Left ventricle myocardium inferior (tissue), 1 donor: ENCODE measurements around the gene PIANP. TPM values are rescaled to one million over a fixed set of nuclear protein-coding genes. Genes with fewer than 3 reads are reported as not detected.

ENCODE experiments used
- DNase-seq: peaks from one replicate; pipeline ENCODE4 v3.0.0-alpha.2; 2020
- H3K27ac ChIP-seq: fragments of 200-600 bp; replicated peaks from 2 replicates; pipeline ENCODE4 v1.8.0; 2021
- H3K27me3 ChIP-seq: fragments of 200-600 bp; 2 replicates; pipeline ENCODE4 v1.8.0; 2021; ENCODE audit warnings: low read depth
- H3K36me3 ChIP-seq: fragments of 200-600 bp; 2 replicates; pipeline ENCODE4 v1.8.0; 2021
- H3K4me1 ChIP-seq: fragments of 200-600 bp; 2 replicates; pipeline ENCODE4 v1.8.0; 2021
- H3K4me3 ChIP-seq: fragments of 200-600 bp; 2 replicates; pipeline ENCODE4 v1.8.0; 2021; ENCODE audit warnings: mild to moderate bottlenecking, moderate library complexity
- H3K9me3 ChIP-seq: fragments of 200-600 bp; replicated peaks from 2 replicates; pipeline ENCODE4 v1.8.0; 2021
- intact Hi-C: fragments of 100-400 bp; cut with micrococcal nuclease; formaldehyde crosslinking; loops from one replicate; pipeline ENCODE4 v1.11.0; 2022
- total RNA-seq: library from RNA; stranded (reverse); fragmentation: NEBNext Ultra II Directional; extraction: Animal tissue kit (Norgen Biotek cat#: 25700); gene quantifications from one replicate; pipeline ENCODE4 v1.2.1, GENCODE V29; 2021
- TF ChIP-seq, protein P1 (sequence below): fragments of 200-600 bp; IDR thresholded peaks from 2 replicates; pipeline ENCODE4 v1.8.0; 2021; ENCODE audit warnings: antibody characterized with exemption, mild to moderate bottlenecking, borderline replicate concordance
- donor health status: DM: no; HTN: yes; CAD: no; lungs with severe emphysema.

Gene PIANP
- total RNA-seq, 1 donor from 2014 or later: 0.41 TPM

DNA sequence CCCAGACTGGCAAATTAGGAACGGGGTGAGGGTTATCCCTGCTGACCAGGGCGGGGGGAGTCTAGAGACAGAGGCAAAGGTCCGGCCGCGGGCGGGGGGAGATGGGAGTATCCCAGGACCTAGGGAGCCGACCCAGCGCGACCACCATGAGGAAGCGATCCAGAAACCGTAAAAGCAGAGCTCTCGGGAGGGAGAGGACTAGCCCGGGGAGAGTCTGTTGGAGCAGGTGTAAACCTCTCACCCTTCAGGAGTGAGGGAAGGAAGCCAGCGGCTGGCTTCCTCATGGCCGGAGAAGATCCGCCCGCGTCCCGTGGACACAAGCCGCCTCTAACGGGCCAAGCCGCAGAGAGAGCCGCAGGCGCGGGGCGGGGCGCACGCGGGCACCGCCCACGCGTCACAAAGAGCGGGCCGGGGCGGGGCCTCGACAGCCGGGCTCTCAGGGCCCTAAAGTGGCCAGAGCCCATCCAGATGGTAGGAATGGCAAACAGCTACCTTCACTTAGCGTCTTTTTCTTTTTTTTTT is 53.5 kb downstream of the PIANP start, which contains the start of gene ACRBP:
Gene ACRBP, minus strand, starts transcription at position 350 of the 522 bp plus-strand sequence. Its CDS starts 66 bp downstream, at position 284.
- peaks cover 15% of the 10 kb centered on the region for H3K4me1 ChIP-seq
- H3K27ac ChIP-seq: peak within 1 kb of the TSS; percentile 60

DNA sequence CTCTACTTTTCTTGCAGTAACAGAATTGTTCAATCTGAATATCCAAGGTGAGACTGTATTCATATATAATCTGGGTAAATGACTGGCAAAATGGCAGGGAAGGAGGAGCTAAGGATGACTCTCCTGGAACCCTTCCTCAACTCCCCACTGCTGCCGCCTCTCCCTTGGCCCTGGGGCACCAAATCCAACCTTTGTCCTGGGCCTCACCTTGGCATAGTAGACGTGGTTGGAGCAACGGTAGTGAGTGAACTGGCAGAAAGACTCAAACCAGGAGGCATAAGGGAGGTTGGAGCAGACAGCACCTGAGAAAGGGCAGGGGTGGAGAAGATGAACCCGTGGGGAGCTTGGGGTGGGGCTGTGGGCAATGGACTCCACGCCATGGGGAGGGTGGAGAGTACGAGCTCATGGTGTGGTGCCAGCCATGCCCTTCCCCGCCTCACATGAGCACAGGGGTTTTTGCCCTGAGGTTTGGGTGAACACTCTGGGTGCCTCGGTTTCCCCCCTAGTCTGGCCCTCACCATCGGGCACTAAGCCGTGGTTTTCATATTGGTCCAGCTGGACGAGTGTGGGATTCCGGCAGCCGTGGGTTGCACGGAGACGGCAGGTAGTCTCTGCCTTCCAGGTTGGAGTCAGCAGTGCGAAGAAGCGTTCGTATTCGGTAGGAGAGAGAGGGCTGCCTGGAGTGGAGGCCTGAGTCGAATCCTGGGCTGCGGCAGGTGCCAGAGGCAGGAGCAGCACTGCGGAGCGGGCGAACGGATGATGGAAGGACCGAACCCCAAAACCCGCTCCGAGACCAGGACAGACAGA is 54.1 kb downstream of the PIANP start:
- H3K36me3 ChIP-seq: peaks cover 29% of the 10 kb centered on the region
- TF ChIP-seq, protein P1, sequence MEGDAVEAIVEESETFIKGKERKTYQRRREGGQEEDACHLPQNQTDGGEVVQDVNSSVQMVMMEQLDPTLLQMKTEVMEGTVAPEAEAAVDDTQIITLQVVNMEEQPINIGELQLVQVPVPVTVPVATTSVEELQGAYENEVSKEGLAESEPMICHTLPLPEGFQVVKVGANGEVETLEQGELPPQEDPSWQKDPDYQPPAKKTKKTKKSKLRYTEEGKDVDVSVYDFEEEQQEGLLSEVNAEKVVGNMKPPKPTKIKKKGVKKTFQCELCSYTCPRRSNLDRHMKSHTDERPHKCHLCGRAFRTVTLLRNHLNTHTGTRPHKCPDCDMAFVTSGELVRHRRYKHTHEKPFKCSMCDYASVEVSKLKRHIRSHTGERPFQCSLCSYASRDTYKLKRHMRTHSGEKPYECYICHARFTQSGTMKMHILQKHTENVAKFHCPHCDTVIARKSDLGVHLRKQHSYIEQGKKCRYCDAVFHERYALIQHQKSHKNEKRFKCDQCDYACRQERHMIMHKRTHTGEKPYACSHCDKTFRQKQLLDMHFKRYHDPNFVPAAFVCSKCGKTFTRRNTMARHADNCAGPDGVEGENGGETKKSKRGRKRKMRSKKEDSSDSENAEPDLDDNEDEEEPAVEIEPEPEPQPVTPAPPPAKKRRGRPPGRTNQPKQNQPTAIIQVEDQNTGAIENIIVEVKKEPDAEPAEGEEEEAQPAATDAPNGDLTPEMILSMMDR: no peak
- H3K27me3 ChIP-seq: no peaks in the 10 kb centered on the region
- DNase-seq: no peak
- H3K4me3 ChIP-seq: peak overlapping the region; percentile 65
- intact Hi-C loops: no loop called here
- H3K27ac ChIP-seq: peak overlapping the region; percentile 60
- peaks cover 15% of the 10 kb centered on the region for H3K4me1 ChIP-seq
- H3K9me3 ChIP-seq: peaks cover 12% of the 10 kb centered on the region

More for the DNA sequence above, 53.5 kb downstream of the PIANP start, which contains the start of gene ACRBP:
- H3K9me3 ChIP-seq: peaks cover 12% of the 10 kb centered on the region
- DNase-seq: peak; percentile 85
- H3K4me3 ChIP-seq: peak within 1 kb of the TSS; percentile 65
- intact Hi-C loops: no loop called here
- no peaks in the 10 kb centered on the region for H3K27me3 ChIP-seq
- peaks cover 35% of the 10 kb centered on the region for H3K36me3 ChIP-seq
- TF ChIP-seq, protein P1: no peak

DNA sequence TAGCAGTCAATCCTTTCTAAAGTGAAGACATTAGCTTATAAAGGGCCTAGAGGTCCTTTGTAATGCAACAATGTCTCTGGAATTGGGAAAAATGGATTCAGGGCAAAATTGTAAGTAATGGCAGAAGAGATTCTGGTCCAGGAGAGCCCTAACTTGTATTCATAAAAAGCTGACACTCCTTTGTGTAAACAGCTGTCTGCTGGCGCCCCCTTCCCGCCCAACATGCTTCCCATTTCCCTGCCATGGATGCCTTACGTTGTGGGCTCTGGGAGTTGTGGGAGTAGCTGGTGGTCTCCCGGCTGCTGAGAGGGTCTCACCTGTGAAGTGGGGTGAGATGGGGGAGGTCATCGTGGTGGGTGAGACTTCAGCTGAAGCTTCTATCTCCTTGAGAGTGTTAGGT is 55.7 kb downstream of the PIANP start:
- intact Hi-C loops: no loop called here
- no peak for DNase-seq
- peak overlapping the region; percentile 41 for H3K27ac ChIP-seq
- peaks cover 12% of the 10 kb centered on the region for H3K9me3 ChIP-seq
- no peaks in the 10 kb centered on the region for H3K27me3 ChIP-seq
- no peak overlapping the region for H3K4me3 ChIP-seq
- TF ChIP-seq, protein P1: peak; percentile 22
- H3K36me3 ChIP-seq: peaks cover 14% of the 10 kb centered on the region
- peaks cover 15% of the 10 kb centered on the region for H3K4me1 ChIP-seq

DNA sequence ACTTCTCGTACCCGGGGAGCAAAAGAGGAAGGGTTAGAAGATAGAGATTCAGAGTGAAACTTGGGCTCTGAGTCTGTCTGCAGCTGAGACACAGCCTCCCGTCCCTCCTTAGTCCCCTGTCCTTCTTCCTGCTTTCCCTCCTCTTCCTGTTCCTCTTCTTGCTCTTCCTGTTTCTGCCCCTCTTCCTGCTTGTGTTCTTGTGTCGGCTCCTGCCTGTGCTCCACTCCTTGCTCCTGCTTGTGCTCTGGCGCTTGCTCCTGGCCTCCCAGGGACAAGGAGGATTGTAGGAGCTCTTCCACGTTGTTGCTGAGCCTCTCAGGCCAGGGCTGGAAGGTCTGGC is 56.4 kb downstream of the PIANP start:
- no peaks in the 10 kb centered on the region for H3K27me3 ChIP-seq
- H3K36me3 ChIP-seq: peaks cover 12% of the 10 kb centered on the region
- H3K4me1 ChIP-seq: peaks cover 15% of the 10 kb centered on the region
- peaks cover 12% of the 10 kb centered on the region for H3K9me3 ChIP-seq
- TF ChIP-seq, protein P1: no peak
- peak overlapping the region; percentile 41 for H3K27ac ChIP-seq
- intact Hi-C loops: no loop called here
- no peak for DNase-seq
- no peak overlapping the region for H3K4me3 ChIP-seq

Other genes with a start within 250 kb of the PIANP start
- 16.4 TPM for gene TAPBPL, start 248.8 kb downstream of the PIANP start, total RNA-seq
- 4.2 TPM for gene VAMP1, start 230.1 kb downstream of the PIANP start, total RNA-seq
- gene MRPL51, start 207.6 kb downstream of the PIANP start, total RNA-seq: 235 TPM
- gene NCAPD2, start 206.7 kb downstream of the PIANP start, total RNA-seq: 9.2 TPM
- gene GAPDH, start 166.3 kb downstream of the PIANP start, total RNA-seq: 4,161 TPM
- 14.4 TPM for gene IFFO1, start 144.8 kb downstream of the PIANP start, total RNA-seq
- 15.3 TPM for gene NOP2, start 132.5 kb downstream of the PIANP start, total RNA-seq
- 151 TPM for gene CHD4, start 93.4 kb downstream of the PIANP start, total RNA-seq
- gene LPAR5, start 64.9 kb downstream of the PIANP start, total RNA-seq: 7.0 TPM
- gene ACRBP, start 53.4 kb downstream of the PIANP start, total RNA-seq: 1.4 TPM
- gene ING4, start 37.7 kb downstream of the PIANP start, total RNA-seq: 23.2 TPM
- gene ZNF384, start 11.4 kb downstream of the PIANP start, total RNA-seq: 26.5 TPM
- gene COPS7A, start 23.2 kb upstream of the PIANP start, total RNA-seq: 73.2 TPM
- gene MLF2, start 52.3 kb upstream of the PIANP start, total RNA-seq: 153 TPM
- 104 TPM for gene PTMS, start 65.5 kb upstream of the PIANP start, total RNA-seq
- gene LAG3, start 71.7 kb upstream of the PIANP start, total RNA-seq: not detected
- 7.4 TPM for gene CD4, start 88.7 kb upstream of the PIANP start, total RNA-seq
- 6.5 TPM for gene GPR162, start 121.0 kb upstream of the PIANP start, total RNA-seq
- gene P3H3, start 127.6 kb upstream of the PIANP start, total RNA-seq: 17.5 TPM
- 7.5 TPM for gene GNB3, start 140.1 kb upstream of the PIANP start, total RNA-seq
- 0.55 TPM for gene CDCA3, start 150.5 kb upstream of the PIANP start, total RNA-seq
- 73.6 TPM for gene USP5, start 151.3 kb upstream of the PIANP start, total RNA-seq
- gene TPI1, start 166.7 kb upstream of the PIANP start, total RNA-seq: 753 TPM
- 3.2 TPM for gene SPSB2, start 172.5 kb upstream of the PIANP start, total RNA-seq
- 11.6 TPM for gene LRRC23, start 204.0 kb upstream of the PIANP start, total RNA-seq
- gene ENO2, start 213.8 kb upstream of the PIANP start, total RNA-seq: 14.8 TPM
- 71.4 TPM for gene ATN1, start 227.1 kb upstream of the PIANP start, total RNA-seq
- gene RNU7-1, start 243.0 kb upstream of the PIANP start, total RNA-seq: not detected
- 227 TPM for gene C12orf57, start 243.2 kb upstream of the PIANP start, total RNA-seq